ENCODE measurements around the gene RTL10.
"Not testable (repeated sequence)": the region's sequence is repeated elsewhere in the genome, so short reads cannot be mapped to it uniquely, and the experiment has no call there.

The RTL10 gene

GRCh38 chr22:19888131-19888746 lies 33.6 kb upstream of the RTL10 start:
- DNase-seq: no peak

DNA sequence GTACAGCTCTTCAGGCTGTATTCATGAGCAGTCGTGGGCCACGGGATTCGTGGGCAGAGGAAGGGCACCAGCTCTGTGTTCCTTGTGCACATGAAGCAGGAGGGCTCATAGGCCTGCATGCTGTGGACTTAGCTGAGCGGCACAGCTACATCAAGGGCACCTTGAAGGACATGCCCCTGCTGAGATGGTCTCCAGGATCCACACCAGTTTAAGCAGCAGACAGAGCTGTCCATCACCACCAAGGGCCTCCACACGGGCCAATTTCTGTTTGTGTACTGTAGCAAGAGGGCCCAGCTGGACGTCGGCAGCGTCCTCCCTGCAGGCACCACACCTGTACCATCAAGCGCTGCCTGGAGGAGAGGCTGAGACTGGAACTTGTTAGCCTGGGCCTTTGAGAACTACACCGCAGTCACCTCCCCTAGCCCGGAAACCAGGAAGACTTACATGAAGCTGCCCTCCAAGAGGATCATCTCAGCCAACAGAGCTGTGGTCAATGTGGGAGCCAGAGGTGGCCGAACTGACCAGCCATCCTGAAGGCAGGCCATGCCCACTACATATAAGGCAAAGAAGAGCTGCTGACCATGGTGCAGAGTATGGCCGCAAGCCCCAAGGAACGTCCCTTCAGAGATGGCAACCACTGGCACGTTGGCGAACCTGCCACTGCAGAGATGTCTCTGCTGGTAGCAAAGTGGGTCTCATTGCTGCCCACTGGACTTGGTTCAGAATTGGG lies 32.7 kb upstream of the RTL10 start:
- DNase-seq: no peak

DNA sequence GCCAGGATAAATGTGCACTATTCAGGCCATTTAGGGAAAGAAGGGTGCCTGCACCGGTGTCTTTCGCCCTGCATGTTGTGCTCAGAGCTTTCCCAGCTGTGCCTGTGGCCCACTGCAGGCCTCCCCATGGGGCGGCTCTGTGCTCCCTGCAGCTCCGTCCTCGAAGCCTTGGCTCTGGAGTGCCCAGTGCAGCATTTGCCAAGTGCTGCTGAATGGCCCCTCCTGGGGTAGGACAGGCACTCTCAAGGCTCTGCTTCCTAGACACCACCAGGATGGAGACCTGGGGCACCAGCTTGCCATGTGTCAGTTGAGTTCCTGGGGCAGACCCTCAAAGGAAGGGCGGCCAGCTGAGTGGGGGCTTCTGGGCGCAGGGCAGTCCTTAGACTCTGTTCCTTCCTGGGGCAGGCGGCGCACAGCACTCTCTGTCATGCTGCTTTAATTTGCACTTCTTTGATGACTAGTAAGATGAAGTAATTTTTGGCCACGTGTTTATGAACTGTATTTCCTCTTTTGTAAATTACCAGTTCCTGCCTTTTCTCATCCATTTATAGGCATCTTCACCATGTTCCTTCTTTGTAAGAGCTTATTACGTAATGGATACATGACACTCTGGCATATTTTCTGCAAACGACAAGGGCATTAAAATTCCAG lies 32.1 kb upstream of the RTL10 start:
- no peak for DNase-seq

DNA sequence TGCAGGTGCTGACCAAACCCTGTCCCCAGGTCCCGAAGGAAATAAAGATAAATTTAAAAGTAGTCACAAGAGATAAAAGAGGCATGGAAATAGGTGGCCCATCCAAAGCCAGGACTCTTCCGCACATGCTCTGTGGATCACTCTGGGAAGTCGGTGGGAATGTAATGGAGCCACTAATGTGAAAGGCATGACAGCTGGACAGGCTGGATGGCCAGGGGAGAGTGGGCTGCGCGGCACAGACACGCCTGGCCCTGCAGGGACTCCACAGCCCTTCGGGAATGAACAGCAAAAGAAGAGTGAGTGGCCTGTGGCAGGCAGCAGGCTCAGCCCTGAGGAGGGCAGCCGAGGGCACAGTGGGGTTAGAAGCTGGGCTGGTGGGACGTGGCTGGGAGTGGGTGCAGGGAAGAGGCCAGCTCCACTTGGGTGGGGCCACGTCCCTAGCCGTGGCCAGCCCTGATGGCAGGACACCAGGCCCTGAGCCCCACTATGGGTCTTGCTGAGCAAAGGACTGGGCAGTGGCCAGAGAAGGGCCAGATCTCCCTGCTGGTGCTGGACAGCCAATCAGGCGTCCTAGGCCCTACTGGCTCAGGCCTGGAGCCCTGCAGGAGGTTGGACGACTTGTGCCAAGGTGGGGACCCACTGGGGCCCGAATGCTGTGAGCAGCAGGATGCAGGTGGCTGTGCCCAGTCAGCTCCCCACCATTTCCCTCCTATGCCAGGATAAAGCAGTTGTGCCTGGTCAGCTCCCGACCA lies 31.3 kb upstream of the RTL10 start:
- no peak for DNase-seq

DNA sequence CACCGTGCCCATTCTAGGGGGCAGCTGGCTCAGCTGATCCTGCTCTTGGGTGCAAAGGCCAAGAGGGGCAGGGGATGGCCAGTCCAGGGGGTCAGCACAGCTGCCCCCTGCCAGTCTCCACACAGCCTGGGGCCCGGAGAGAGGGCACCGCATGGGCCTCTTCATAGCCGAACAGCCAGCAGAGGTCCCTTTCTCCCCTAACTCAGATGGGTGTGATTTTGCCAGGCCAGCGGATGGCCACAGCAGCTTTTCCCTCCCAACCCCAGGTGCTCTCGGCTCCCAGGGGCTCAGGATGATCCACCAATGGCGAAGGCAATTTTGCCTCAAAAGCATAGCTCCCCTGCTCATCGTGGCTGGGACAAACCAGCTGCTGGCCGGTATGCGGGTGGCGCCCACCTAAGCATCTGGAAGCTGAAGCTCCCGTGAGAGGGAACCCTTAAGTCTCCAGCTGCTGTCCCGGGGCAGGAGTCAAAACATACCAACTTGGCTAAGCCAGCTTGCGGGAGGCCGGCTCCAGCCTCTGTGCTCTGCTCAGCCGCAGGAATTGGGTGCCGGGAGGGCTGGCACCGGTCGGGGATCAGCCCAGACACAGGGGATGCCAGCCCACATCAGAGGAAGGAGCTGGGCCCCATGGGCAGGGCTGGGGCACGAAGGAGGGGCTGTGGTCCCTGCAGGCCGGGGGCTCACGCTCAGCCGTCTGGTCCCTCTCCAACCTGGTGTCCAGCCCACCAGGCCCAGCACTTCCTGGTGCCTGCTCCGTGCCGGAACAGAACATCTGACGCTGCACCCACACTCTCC lies 30.5 kb upstream of the RTL10 start:
- DNase-seq: no peak

GRCh38 chr22:19884161-19884953 lies 29.7 kb upstream of the RTL10 start:
- no peak for DNase-seq

DNA sequence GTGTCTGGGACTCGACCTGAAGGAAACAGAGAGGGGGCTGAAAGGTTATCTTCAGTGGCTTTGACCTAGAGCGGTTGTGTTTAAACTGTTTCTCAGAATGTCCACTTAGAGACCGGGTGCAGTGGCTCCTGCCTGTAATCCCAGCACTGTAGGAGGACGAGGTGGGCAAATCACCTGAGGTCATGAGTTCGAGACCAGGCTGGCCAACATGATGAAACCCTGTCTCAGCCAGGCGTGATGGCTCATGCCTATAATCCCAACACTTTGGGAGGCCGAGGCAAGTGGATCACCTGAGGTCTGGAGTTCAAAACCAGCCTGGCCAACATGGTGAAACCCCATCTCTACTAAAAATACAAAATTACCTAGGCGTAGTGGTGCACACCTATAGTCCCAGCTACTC lies 28.8 kb upstream of the RTL10 start:
- not testable (repeated sequence) for DNase-seq

DNA sequence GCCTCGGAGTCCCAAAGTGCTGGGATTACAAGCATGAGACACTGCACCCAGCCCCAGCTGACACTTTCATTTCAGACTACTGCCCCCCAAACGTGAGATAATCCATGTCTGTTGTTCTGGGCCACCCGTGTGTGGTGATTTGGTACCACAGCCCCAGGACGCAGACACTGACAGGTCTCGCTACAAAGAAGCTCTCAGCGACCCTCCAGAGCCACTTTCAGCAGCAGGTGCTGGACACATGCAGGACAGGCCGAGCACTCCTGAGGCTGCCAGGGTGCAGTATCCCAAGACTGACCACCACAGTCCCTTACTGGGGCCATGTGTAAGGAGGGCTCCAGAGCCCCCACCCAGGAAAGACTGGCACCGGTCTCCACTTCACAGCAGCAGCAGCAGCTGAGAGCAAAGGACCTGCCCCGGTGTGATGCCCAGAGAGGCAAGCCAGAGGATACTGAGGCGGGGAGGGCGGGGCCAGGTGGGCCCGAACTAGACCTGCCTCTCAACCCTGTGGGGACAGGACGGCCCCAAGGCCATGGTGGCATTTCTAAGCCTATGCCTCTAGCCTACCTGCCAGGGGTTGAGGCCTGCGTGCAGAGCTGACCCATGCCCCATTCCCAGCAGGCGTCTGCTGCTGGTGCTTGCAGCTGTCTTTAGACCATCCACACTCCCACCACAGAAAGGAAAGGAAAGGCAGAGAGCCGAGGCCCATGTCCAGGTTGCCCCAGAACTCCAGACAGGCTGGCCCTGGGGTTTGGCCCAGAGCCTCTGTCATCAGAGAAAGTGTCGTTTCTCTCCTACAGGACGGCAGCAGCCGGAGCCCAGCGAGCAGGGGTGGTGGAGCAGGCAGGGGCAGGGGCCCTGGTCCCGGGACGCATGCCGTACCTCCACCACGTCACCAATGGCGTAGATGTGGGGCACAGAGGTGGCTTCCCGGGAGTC lies 28.0 kb upstream of the RTL10 start:
- DNase-seq: no peak

- peak; percentile 92 for DNase-seq
Measured at GRCh38 chr22:19880786-19881569, 26.3 kb upstream of the RTL10 start.

- DNase-seq: no peak
Measured at GRCh38 chr22:19879992-19880785, 25.5 kb upstream of the RTL10 start.

DNA sequence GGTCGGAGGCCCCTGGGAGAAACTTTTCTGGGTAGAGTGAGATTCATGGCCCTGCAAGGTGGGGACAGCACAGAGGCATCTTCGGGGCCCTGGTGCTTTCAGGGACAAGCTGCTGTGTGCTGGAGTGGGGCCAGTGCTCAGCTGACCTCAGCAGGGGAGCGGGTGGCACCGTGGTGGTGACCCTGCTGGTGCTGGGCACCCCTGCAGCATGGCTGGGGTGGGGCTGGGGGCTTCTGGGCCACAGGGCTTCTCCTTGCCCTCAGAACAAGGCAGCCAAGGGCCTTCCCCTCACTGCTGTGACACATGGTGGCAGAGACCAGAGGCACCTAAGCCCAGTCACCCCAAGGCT lies 24.9 kb upstream of the RTL10 start:
- DNase-seq: no peak

DNA sequence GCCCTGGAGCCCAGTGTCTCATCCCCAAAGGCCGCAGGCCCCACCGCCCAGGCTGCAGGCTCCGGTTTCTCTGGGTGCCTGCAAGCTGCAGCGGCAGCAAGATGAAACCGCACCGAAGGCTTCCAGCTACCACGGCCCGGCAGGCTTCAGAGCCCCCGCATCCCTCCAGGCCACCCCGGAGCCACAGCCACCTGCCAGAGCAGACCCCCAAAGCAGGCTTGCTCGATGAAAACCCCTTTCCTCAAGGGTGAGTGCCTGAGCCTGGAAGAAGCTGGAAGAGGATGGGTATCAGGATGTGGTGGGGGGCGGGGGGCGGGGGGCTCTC lies 24.5 kb upstream of the RTL10 start:
- DNase-seq: no peak

- DNase-seq: no peak
Measured at GRCh38 chr22:19878461-19879245, 24.0 kb upstream of the RTL10 start.

DNA sequence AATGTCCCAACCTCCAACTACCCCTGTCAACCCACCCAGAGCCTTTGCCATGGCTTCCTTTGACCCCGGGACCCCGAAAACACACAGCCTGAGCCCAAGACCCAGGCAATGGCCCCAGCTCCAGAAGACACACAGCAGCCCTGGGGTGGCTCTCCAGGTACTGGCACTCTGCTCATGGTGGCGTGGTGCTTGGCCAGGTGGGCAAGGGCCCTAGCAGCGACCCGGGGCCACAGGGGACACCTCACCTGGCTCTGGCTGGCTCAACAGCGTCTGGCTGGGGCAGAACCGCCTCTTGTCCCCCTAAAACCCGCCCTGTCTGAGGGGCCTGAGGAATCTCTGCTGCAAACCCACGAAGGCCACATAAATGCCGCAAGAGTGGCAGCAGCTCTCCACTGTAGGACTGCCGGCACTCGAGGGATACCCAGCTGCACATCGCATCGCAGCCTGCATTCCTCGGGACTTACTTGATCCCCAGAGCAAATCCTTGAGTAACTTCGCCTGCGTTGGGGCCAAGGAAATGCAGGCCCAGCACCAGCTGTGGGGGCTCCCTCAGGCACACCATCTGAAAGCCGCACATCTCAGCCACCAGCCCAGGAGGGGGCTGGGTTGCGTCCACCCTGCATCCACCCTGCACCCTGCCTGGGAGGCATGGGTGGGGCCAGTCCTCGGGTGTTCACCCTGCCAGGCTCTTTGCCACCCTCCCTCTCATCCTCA lies 23.1 kb upstream of the RTL10 start:
- no peak for DNase-seq

- DNase-seq: no peak
Measured at GRCh38 chr22:19876941-19877625, 22.4 kb upstream of the RTL10 start.

DNA sequence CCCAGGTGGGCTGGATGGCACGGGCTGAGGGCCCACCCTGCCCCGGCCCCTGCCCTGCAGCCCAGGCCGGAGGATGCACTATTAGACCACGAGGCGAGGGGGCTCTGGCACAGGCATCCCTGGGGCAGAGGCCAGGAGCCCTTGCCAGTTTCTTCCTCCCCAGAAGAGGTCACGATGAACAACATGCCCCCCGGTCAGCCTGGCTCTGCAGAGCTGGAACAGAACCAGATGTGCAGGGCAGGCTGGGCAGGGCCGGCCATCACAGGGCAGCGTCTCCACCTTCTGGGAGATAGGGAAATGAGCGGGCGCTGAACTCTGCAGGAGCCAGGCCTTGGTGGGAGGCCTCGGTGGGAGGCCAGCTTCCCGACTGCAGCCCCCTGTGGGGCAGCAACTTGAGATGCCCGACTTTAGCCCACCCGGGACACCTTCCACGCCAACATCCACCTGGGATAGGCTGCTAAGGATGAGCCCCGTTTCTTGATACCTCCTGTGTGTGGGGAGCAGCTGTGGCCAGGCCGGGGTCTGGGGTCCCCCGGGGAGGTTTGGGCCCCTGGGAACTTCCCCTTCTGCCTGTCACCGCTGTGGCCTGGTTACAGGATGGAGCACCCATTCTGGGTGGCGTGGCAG lies 21.8 kb upstream of the RTL10 start:
- no peak for DNase-seq

All from eye (tissue), 1 donor.